OCI-M1 (cell line): ENCODE data around the gene DUSP22.
"Not testable (repeated sequence)": the region's sequence is repeated elsewhere in the genome, so short reads cannot be mapped to it uniquely, and the experiment has no call there.

ENCODE experiments used
- DNase-seq: peaks from one replicate; lab custom pipeline; 2025; lab: John Stamatoyannopoulos, UW

Gene DUSP22

GRCh38 chr6:324116-324728, 31.9 kb downstream of the DUSP22 start:
- DNase-seq, result no peak

DNA sequence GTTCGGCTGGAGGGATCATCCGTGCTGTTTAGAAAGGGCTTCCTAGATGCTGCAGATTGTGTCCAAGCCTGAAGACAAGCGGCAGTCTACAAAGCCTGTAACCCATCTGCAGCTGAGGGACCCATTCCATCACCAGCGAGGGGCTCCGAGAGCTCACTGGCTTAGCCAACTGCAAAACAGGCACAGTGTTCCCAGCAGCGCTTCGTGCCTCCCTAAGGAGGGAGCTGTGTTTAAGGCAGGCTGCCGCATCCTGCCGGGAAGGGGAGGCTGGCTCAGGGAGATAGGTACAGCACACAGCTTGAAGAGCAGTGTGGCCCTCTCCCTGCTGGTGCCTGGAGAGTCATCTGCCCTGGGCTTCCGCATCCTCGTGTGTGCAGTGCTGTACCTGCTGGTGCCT, 32.4 kb downstream of the DUSP22 start:
- DNase-seq, result no peak

GRCh38 chr6:325161-325860, 33.0 kb downstream of the DUSP22 start:
- not testable (repeated sequence) for DNase-seq

DNA sequence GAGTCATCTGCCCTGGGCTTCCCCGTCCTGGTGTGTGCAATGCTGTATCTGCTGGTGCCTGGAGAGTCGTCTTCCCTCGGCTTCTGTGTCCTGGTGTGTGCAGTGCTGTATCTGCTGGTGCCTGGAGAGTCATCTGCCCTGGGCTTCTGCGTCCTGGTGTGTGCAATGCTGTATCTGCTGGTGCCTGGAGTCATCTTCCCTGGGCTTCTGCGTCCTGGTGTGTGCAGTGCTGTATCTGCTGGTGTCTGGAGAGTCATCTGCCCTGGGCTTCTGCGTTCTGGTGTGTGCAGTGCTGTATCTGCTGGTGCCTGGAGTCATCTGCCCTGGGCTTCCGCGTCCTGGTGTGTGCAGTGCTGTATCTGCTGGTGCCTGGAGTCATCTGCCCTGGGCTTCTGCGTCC, 33.8 kb downstream of the DUSP22 start:
- not testable (repeated sequence) for DNase-seq

- DNase-seq, result no peak
These were observed 34.7 kb downstream of the DUSP22 start for GRCh38 chr6:326896-327537.

- no peak for DNase-seq
These were observed 35.3 kb downstream of the DUSP22 start for GRCh38 chr6:327538-328116.

GRCh38 chr6:328136-328670, 35.9 kb downstream of the DUSP22 start:
- no peak for DNase-seq

DNA sequence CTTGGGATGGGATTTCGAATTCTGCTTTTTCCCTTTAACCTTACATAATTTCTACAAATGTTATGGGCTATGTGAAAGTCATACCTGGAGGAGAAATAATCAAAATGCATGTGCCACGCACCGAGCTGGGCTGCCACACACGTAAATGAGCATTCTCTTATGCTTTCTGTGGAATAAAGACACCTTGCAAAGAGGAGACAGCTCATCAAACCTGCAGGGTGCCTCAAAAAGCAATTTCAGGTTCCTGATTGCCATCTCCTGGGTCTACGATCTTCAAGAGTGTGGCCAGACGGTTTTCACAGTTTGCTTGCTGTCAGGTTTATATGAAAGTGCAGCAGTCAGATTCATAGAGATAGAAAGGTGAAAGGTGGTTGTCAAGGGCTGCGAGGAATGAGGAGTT, 36.6 kb downstream of the DUSP22 start:
- DNase-seq, result no peak

DNA sequence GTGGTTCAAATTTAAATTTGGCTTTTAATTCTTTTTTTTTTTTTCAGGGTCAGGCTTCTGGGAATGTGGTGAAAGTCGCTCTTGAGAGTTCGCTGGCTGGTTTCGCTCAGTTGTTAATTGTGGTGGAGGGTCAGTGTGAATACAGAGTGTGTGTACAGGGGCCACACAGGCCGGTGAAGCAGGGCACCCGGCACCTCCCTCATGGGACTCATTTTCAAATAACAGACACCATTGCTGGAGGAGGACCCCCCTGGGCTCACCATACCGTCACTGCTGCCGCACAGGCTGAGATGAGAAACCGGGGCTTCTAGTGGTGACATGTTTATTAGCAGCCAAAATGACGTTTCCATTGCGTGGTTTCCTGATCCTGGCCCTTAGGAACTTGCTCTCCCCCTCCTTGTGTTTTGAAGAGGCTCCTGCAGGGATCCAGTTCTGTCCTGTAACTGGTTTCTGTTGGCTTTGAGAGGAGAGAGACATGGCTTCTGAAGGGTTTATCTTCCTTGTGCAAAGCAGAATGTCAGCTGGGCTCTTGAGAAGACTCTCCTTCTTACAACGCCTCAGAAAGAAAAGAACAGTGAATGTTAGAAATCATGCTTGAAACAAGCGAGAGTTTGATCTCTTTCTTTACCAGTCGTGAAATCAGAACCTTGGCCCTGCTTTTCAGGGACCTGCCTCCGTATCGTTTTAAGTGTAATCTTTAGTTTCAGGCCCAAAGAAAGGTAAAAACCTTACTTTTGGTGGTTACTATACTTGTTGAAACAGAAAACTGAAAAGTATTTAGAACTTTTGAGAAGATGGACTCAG, 37.8 kb downstream of the DUSP22 start:
- DNase-seq, result no peak

- no peak for DNase-seq
These were observed 38.7 kb downstream of the DUSP22 start for GRCh38 chr6:330948-331347.

- no peak for DNase-seq
These were observed 39.6 kb downstream of the DUSP22 start for GRCh38 chr6:331622-332521.

- DNase-seq, result no peak
These were observed 40.4 kb downstream of the DUSP22 start for GRCh38 chr6:332671-333070.

- no peak for DNase-seq
These were observed 41.2 kb downstream of the DUSP22 start for GRCh38 chr6:333379-334002.

DNA sequence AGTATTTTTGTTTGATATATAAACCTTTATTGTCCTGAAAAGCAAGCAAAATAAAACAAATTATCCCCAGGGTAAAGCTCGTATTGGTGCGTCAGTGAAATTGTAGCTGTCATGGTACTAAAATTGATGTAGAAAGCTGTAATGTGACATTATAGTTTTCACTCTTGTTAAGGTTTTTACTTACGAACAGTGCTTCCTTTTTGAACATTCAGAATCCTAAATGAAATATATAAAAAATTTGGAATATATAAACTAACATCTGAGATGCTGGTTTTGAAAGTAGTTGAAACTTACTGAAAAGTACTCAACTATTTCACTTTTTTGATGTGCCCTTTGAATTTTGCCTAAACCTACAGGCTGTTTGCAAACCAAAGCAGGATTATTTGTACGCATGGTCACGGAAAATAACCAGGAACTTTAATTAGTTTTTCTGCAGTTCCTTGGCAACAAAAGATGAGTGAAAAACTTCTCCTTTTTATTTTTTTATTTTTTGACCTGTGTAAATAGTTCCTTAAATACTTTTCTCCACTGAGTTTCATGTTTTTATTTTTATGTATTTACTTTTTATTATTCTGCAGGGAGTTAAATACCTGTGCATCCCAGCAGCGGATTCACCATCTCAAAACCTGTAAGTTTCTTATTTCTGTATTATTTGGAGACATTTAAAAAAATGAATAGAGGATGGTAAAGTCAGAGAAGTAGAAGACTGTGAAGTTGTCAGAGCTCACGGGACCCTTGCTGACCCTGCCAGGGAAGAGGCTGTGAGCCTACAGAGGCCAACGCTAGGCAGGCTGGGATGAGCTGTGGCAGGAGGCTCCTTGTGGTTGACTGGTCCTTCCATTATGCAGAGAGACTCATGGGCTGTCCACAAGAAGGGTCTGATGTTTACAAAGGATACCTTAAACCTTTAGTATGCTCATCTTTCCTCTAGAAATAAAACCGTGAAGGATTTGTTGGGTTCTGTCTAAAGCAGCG, 42.5 kb downstream of the DUSP22 start:
- DNase-seq, result no peak

DNA sequence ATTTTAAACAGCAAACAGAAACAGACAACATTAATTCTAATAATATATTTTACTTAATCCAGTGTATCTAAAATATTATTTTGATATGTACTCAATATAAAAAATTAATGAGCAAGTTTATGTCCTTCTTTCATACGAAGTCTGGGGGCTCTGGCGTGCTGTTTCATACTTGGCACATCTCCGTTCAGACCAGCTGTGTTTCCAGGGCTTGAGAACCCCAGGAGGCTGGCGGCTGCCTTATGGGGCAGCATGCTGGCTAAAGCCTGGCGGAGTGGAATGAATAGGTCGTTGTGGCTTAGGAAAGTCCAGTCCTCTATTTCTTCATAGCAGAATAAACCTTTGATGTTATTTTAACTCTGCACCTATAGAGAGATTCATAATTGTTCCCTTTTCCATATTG, 43.3 kb downstream of the DUSP22 start:
- DNase-seq, result no peak

- no peak for DNase-seq
These were observed 44.1 kb downstream of the DUSP22 start for GRCh38 chr6:336159-337114.

DNA sequence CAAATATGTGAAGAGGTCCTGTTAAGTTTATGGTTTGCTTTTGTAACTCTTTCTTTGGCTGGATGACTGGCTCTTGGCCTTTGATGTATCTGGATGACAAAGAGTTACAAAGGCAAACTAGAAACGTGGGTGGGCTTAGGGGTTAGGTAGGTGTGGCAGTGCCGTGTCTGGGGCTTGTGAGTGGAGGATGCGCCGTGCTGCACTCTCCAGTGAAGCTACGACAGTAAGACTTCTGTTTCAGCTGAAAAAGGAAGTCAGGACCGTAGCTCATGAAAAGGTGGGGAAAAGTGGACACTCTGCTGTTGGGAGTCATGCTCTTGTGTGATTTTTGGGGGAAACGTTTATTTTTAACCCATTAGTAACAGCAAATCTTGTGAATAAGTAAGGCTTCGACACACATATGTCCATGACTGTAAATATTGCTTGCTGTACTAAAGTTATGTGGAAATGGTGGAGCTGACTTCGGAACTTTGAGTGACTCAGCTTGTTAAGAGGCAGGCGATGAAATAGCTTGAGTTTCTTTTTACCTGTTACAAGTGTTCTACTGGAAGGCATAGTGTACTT, 45.6 kb downstream of the DUSP22 start:
- DNase-seq, result no peak

- DNase-seq, result no peak
These were observed 46.6 kb downstream of the DUSP22 start for GRCh38 chr6:338815-339262.
